ENCODE data around the gene TUBGCP2.

TUBGCP2 gene

GRCh38 chr10:133308421-133309099 is at the start of gene TUBGCP2, which contains the start of gene ZNF511:
TUBGCP2 (minus strand) TSS chr10:133308872; CDS start chr10:133302941, 5,931 bp downstream.
ZNF511 (plus strand) TSS chr10:133308914; CDS start chr10:133308944, 30 bp downstream.
- DNase-seq (ENCODE audit: low read depth in 2 of 2) = peak; percentile 75 to 84

- DNase-seq (ENCODE audit: low read depth in 2 of 2) = peak; percentile 56 to 64
These were observed 48.9 kb upstream of the TUBGCP2 start, which contains the start of gene FUOM for GRCh38 chr10:133357285-133358161. FUOM (minus strand) TSS chr10:133358019; CDS start chr10:133358007, 12 bp downstream.

- no peak for DNase-seq (ENCODE audit: low read depth in 2 of 2)
These were observed 48.0 kb upstream of the TUBGCP2 start for GRCh38 chr10:133356549-133357284.

DNA sequence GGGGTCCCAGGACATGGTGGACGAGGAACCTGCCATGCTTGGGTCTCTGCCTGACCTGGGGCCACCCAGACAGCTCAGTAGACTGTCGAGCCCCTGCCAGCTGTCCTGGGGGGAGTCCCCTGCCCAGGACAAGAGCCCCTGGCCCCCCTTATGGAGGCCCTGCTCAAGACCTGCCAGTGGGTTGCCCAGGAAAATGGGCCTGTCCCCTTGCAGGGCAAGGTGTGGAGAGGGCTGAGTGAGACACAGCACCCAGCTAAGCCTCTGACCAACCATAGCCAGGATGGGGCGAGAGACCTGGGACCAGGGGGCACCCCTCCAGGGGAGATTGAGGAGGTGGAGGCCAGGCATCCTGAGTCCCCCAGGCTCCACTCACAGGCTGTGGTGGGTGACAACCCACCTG is 47.3 kb upstream of the TUBGCP2 start:
- no peak for DNase-seq (ENCODE audit: low read depth in 2 of 2)

DNA sequence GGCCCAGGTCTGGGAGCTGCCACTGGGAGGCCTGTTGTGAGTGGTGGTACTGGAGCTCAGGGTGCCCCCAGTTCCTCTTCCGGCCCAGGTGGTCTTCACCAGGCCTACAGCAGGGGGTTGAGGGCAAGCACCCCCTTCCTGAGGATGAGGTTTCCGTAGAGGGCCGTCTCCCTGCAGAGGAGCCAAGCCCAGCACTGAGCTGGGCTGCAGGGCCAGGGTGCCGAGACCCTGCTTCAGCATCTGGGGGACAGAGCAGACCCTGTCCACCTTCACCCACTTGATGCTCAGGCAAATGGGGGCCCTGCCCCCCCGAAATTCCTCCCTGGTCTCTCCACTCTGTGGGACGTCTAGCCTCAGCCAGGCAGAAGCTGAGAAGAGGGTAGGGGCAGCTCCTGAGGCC is 46.6 kb upstream of the TUBGCP2 start:
- DNase-seq (ENCODE audit: low read depth in 2 of 2) = no peak

DNA sequence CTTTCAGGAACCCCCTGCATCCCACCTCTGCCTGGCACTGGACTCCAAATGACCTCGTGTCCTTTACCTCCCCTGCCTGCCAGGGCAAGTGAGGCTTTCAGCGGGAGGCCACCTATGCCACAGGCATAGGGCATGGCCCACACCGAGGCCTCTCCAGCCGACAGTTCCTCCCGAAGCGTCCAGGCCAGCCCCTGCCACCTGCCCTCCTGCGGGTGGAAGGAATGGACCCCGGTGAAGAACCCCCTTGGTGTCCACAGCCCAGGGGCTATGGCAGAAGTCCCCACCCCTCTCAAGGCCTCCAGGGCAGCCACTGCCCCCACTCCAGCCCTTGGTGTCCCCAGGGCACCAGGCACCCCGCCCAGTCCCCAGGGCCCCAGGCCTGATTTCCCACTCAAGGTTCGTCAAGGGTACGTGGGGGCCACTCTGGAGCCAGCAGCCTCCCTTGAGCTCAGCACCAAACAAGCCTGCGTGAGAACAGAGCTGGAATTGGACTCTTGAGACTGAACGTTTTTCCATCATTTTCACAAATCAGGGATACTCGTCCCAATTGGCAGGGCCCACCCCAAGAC is 46.1 kb upstream of the TUBGCP2 start:
- DNase-seq (ENCODE audit: low read depth in 2 of 2) = no peak

DNA sequence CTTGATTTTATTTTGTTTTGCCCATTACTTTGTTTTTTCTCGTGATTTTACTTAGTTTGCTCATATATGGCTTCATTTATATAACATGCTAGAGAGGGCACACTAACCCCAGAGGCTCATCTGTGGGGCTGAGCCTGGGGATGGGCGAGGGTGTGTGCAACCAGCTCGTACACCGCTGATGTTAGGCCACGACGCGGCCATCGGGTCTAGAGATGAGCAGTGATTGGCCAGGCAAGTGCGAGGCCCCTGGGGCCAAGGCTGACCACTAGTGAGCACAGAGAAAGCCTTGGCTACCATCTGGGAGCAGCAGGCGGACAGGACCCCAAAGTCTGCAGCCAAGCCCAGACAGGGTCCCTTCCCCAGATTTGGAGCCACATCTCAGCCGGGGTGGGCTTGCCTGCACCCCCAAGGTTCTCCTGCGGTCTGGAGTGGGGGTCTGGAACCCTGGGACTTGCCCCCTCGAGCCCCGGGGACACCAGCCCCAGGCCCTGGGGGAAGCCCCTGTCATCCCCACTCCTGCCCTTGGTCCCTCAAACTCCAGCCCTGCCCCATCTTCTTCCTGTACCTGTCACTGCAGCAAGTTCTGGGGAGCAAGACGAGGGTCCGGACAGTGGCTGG is 45.4 kb upstream of the TUBGCP2 start:
- DNase-seq (ENCODE audit: low read depth in 2 of 2) = no peak

DNA sequence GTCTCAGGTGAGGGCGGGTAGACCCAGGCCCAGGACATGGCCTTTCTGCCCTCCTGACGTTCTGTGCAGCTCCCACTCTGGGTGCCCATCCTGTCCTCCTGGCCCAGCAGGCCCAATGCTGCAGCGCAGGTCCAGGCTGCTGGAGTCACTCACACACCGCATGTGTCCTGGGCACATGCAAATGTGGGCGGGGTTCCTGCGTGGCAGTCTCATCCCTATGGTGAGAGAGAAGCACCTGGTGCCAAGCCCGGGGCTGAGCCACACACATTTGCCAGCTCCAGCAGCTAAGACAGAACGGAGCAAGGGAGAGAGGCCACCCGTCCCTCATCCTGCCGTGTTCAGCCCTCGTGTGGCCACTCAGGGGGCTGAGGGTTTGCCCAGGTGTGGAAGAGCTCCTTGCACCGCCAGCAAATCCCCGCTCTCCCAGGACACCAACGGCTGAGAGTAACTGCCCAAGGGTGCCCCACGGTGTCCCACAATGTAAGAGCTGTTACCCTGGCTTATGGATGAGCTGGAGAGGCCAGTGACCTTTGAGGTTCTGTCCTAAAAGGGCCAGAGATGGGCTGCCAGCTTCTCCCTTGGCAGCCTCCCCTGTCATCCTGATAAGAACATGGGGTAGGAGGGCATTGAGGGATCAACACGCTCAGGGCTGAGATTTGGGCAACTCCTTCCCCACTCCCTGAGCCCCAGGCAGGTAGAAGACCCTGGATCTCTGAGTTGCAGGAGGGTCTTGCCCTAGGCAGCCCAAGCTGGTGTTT is 44.7 kb upstream of the TUBGCP2 start:
- no peak for DNase-seq (ENCODE audit: low read depth in 2 of 2)

DNA sequence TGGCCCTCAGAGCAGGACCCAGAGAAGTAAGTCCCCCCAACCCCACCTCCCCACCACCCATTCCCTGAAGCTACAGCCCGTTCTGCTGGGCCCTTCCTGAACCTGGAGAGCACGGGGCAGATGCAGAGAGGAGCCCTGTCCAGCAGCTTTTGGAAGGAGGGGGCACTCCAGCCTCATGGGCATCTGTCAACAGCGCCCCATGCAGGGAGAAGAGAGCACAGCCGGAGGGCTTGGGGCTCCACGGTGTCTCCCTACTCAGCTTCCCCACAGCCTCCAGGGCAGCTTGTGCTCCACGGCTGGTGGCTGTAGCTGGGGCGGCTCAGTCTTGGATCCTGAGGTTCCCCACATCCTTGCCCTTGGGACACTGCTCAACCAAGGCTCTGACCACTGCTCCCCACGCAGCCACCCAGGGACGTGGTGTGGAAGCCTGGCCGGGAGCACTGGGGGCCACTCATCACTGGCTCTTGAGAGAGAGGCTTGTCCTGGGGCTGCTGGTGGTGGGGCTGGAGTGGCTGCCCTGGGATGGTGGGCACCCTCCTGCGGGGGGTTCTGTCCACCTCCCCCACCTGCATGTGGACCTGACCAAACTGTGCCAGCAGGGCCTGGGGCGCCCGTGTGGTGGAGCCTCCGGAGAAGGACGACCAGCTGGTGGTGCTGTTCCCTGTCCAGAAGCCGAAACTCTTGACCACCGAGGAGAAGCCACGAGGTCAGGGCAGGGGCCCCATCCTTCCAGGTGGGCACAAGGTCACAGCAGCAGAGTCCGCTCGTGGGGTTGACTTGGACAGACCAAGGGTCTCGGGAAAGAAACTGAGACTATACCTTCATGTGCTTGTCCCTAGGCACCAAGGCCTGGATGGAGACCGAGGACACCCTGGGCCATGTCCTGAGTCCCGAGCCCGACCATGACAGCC is 43.0 kb upstream of the TUBGCP2 start:
- DNase-seq (ENCODE audit: low read depth in 2 of 2) = no peak

- DNase-seq (ENCODE audit: low read depth in 2 of 2) = no peak
These were observed 42.3 kb upstream of the TUBGCP2 start for GRCh38 chr10:133350950-133351329.

DNA sequence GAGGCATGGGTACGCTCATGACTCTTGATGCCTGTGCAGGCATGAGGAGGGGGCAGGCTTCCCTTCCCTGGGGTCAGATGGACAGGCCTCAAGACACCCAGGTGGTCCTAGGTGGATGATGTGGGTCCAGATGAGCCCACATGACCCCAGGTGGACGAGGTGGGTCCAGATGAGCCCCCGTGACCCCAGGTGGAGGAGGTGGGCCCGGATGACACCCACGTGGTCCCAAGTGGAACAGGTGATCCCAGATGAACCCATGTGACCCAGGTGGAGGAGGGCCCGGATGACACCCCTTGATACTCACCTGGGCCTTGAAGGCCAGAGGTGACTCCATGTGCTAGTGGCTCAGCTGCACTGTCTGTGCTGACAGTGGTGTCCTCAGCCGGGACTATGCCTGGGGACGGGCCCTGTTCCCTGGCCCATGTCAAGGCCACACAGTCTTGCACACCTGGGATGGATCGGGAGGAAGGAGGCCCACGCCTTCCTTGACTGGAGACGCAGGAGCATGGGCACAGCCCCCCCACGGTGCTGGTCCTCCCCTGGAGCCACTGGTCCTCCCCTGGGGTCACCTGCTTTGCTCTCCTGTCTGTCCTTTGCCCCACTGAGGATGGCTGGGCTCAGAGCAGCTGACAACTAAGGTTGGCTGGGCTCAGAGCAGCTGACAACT is 41.7 kb upstream of the TUBGCP2 start:
- DNase-seq (ENCODE audit: low read depth in 2 of 2) = no peak

- DNase-seq (ENCODE audit: low read depth in 2 of 2) = no peak
These were observed 40.9 kb upstream of the TUBGCP2 start for GRCh38 chr10:133349577-133350011.

DNA sequence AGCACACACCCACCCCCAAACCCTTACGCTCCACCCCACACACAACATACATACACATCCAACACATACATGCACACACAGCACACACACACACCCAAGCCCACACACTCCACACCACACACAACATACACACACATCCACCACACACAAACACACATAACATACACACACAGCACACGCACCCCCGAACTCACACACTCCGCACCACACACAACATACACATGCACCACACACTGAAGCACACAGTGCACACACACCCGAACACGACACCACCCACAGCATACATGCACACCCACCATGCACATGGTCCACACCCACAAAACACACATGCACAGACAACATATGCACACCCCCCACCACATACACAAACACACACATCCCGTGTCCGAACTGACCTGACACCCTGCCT is 40.5 kb upstream of the TUBGCP2 start:
- no peak for DNase-seq (ENCODE audit: low read depth in 2 of 2)

DNA sequence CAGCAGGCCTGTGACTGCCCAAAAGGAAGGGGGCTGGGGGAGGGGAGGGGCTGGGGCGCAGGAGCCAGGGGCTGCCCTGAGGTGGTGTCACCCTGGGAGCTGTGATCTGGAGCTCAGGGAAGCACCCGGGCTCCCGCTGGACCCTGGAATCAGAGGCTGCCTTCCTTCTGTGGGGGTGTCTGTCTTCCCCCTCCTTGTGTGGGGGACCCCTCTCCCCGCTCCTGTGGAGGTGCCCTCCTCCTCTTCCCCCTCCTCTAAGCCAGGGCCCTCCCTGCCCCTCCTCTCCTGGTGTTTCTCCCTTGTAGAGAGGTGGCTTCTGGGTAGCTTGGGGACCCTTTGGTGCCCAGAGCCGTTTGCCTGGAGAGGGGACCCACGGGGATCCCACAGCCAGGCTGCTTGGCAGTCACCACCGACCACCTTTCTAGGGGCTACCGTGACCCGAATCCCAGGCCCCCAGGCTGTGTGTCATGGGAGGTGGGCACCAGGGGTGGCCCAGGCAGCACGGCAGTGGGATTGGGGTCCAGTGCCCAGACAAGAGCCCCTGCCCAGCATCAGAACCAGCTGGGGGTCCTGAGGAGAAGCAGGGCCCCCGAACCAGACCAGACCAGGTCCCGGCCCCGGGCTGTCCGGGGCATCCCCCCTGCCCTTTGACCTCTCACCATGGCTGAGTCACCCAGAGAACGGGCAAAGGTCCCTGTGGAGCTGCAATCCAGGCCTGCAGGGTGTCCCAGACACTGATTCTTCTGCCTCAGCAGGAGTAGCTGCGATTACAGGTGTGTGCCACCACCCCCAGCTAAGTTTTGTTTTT is 39.2 kb upstream of the TUBGCP2 start:
- DNase-seq (ENCODE audit: low read depth in 2 of 2) = no peak

DNA sequence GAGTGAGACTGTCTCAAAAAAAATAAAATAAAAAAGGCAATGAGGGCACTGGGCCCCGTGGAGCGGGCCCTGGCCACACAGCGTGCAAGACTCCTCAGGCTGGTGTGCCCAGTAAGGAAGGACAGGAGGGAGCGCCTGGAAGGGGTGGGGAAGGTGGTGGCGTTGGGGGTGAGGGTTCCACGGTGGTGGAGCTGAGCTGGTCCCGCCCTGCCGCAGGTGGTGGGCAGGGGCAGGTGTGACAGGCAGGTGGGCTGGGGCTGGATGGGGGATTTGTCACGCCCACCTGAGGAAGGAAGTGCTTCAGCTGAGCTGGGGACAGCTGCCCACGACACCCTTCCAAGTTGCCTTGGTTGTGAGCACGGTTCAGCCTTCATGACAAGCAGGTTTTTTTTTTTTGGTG is 37.7 kb upstream of the TUBGCP2 start:
- no peak for DNase-seq (ENCODE audit: low read depth in 2 of 2)

DNA sequence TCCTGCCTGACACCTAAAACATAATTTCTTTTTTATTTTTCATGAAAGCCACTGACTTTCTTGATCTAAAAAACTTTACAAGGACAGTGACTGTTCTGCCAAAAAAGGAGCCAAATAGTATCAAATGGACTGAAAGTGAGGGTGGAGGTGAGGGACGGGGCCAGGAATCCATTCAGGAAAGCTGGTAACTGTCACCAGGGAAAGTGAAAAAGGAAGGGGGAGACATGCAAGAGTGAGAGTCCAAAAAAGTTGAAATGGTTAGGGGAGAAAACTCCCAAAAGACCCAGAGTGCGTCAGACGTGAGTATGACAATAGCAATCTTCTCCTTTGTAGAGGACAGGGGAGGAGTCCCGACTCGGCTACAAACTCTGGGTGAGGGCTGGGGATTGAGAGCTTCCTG is 35.6 kb upstream of the TUBGCP2 start:
- DNase-seq (ENCODE audit: low read depth in 2 of 2) = no peak

DNA sequence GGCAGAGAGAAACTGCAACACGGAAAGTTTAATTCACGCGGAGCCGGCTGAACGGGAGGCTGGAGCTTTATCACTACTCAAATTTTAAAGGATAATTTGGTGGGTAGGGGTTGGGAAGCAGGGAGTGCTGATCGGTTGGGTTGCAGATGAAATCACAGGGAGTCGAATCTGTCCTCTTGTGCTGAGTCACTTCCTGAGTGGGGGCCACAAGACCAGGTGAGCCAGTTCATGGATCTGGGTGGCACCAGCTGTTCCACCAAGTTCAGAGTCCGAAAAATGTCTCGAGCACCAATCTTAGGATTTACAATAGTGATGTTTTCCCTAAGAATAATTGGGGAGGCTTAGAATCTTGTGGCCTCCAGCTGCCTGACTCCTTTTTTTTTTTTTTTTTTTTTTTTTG is 34.9 kb upstream of the TUBGCP2 start:
- DNase-seq (ENCODE audit: low read depth in 2 of 2) = no peak

GRCh38 chr10:133342942-133343341 is 34.3 kb upstream of the TUBGCP2 start:
- DNase-seq (ENCODE audit: low read depth in 2 of 2) = no peak
